ENCODE data around the gene C16orf96.

C16orf96 gene

GRCh38 chr16:4601864-4602186 is 45.7 kb downstream of the C16orf96 start:
- Mint-ChIP-seq H3K27ac (peak overlapping the region in 2 of 3 experiments; percentile 36 to 42), H3K4me1 (peaks cover 8% of the 10 kb centered on the region), H3K9me3 (no peaks in the 10 kb centered on the region), H3K4me3 (no peak overlapping the region), H3K36me3 (ENCODE audit: low read depth) (no peaks in the 10 kb centered on the region), H3K27me3 (ENCODE audit: low read depth) (no peaks in the 10 kb centered on the region)
- TF ChIP-seq CTCF (IDR thresholded peaks at IDR 0.05; ENCODE audit: unreplicated experiment in 3 of 3), result no peak

GRCh38 chr16:4602331-4602730 is 46.2 kb downstream of the C16orf96 start:
- TF ChIP-seq CTCF (IDR thresholded peaks at IDR 0.05; ENCODE audit: unreplicated experiment in 3 of 3), result no peak
- Mint-ChIP-seq H3K4me1 (peaks cover 6% of the 10 kb centered on the region), H3K36me3 (ENCODE audit: low read depth) (no peaks in the 10 kb centered on the region), H3K4me3 (no peak overlapping the region), H3K9me3 (no peaks in the 10 kb centered on the region), H3K27me3 (ENCODE audit: low read depth) (no peaks in the 10 kb centered on the region), H3K27ac (no peak overlapping the region)

GRCh38 chr16:4603624-4604170 is 47.6 kb downstream of the C16orf96 start:
- Mint-ChIP-seq H3K4me3 (no peak overlapping the region), H3K4me1 (peaks cover 6% of the 10 kb centered on the region), H3K36me3 (ENCODE audit: low read depth) (no peaks in the 10 kb centered on the region), H3K27me3 (ENCODE audit: low read depth) (no peaks in the 10 kb centered on the region), H3K27ac (no peak overlapping the region), H3K9me3 (no peaks in the 10 kb centered on the region)
- no peak for TF ChIP-seq CTCF (IDR thresholded peaks at IDR 0.05; ENCODE audit: unreplicated experiment in 3 of 3)

- H3K4me1 Mint-ChIP-seq, result peaks cover 6% of the 10 kb centered on the region
- no peak overlapping the region for H3K27ac Mint-ChIP-seq
- H3K4me3 Mint-ChIP-seq, result no peak overlapping the region
- no peaks in the 10 kb centered on the region for H3K27me3 Mint-ChIP-seq (ENCODE audit: low read depth)
- no peaks in the 10 kb centered on the region for H3K36me3 Mint-ChIP-seq (ENCODE audit: low read depth)
- H3K9me3 Mint-ChIP-seq, result no peaks in the 10 kb centered on the region
- no peak for TF ChIP-seq CTCF (IDR thresholded peaks at IDR 0.05; ENCODE audit: unreplicated experiment in 3 of 3)
Observed at GRCh38 chr16:4604401-4604800, 48.3 kb downstream of the C16orf96 start.

- H3K27me3 Mint-ChIP-seq (ENCODE audit: low read depth), result no peaks in the 10 kb centered on the region
- H3K9me3 Mint-ChIP-seq, result no peaks in the 10 kb centered on the region
- peaks cover 4% of the 10 kb centered on the region for H3K4me1 Mint-ChIP-seq
- H3K4me3 Mint-ChIP-seq, result no peak overlapping the region
- no peak overlapping the region for H3K27ac Mint-ChIP-seq
- no peaks in the 10 kb centered on the region for H3K36me3 Mint-ChIP-seq (ENCODE audit: low read depth)
- TF ChIP-seq CTCF (IDR thresholded peaks at IDR 0.05; ENCODE audit: unreplicated experiment in 3 of 3), result no peak
Observed at GRCh38 chr16:4606354-4606753, 50.2 kb downstream of the C16orf96 start.

GRCh38 chr16:4607841-4608703 is 51.9 kb downstream of the C16orf96 start:
- no peak overlapping the region for H3K4me3 Mint-ChIP-seq
- H3K4me1 Mint-ChIP-seq, result no peaks in the 10 kb centered on the region
- TF ChIP-seq CTCF (IDR thresholded peaks at IDR 0.05; ENCODE audit: unreplicated experiment in 3 of 3), result no peak
- no peak overlapping the region for H3K27ac Mint-ChIP-seq
- peaks cover 2% of the 10 kb centered on the region for H3K27me3 Mint-ChIP-seq (ENCODE audit: low read depth)
- H3K9me3 Mint-ChIP-seq, result no peaks in the 10 kb centered on the region
- no peaks in the 10 kb centered on the region for H3K36me3 Mint-ChIP-seq (ENCODE audit: low read depth)

Data from nephron (organoid).